ENCODE measurements around the gene C1orf122.

DNA sequence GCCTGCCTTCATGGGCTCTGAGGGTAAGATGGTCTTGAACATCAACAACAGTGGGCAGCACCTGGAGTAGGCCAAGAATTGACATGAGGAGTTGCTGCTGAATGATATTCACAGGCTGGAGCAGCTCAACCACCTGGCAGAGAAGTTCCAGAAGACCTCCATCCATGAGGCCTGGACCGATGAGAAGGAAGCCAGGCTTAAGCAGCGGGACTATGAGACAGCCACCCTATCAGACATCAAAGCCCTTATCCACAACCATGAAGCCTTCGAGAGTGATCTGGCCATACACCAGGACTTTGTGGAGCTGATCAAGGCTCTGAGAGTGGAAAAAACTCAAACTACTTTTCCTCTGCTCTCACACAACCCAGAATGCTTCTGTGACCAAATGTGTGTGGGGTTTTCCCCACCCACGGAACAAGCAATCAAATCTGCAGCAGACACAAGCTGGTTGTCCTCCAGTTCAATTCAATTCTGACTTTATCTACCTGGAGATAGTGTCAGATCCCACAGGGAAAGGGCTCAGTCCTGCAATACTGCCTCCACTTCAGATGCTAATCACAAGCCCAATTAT lies 30.6 kb upstream of the C1orf122 start:
- TF ChIP-seq CTCF (IDR thresholded peaks at IDR 0.05; ENCODE audit: insufficient read depth, low read length) (no peak), REST (IDR thresholded peaks at IDR 0.05; ENCODE audit: insufficient replicate concordance, low read depth) (no peak)
